Endothelial cell of umbilical vein (primary cell): ENCODE measurements around the gene ECT2. TPM values are rescaled to one million over a fixed set of nuclear protein-coding genes. Genes with fewer than 3 reads are reported as not detected.

Experiments used
- BruUV-seq: library from RNA; stranded (reverse); fragments of 400-500 nt; replicated peaks from 2 replicates; lab custom pipeline; 2021; lab: Mats Ljungman, UMichigan
- CTCF ChIA-PET: fragments of 300-600, 350-600 bp; sonication (Branson Sonifier 250); formaldehyde crosslinking; loops from one replicate; lab custom pipeline; 2021; ENCODE audit warnings: antibody characterized with exemption, inconsistent platforms; lab: Charles Lee
- POLR2A ChIA-PET: fragments of 300-600, 350-600 bp; sonication (Branson Sonifier 250); formaldehyde crosslinking; loops from one replicate; lab custom pipeline; 2021; ENCODE audit warnings: antibody characterized with exemption, inconsistent platforms; lab: Charles Lee
- DNase-seq: peaks from one replicate; pipeline ENCODE4 v3.0.0-alpha.2; 2011; ENCODE audit warnings: low read depth, low spot score
- FAIRE-seq: peaks from 2 replicates; lab custom pipeline; 2011; peaks lifted over from hg19 to GRCh38; lab: Jason Lieb, UNC
- H2AFZ ChIP-seq: 2 replicates; pipeline ENCODE4 v1.6.0; 2012; ENCODE audit warnings: low read depth, low read length, control low read depth, inconsistent platforms
- H3K27ac ChIP-seq: 2 replicates; pipeline ENCODE4 v1.5.1; 2011; ENCODE audit warnings: low read depth, mild to moderate bottlenecking, control low read depth, low read length, moderate library complexity; ENCODE audit not compliant: insufficient read depth
- H3K27me3 ChIP-seq, 2 experiments: 2 replicates each; pipeline versions ENCODE4 v1.6.0 to v1.6.1; 2011; ENCODE audit warnings: low read length in 2 of 2, mixed read lengths in 1 of 2; ENCODE audit not compliant: control insufficient read depth in 2 of 2, insufficient read depth in 2 of 2
- H3K36me3 ChIP-seq, 2 experiments: 2 replicates in 1 of 2; 3 replicates in 1 of 2; pipeline ENCODE4 v1.5.1; 2011; ENCODE audit warnings: low read length in 2 of 2, mild to moderate bottlenecking in 1 of 2, moderate library complexity in 1 of 2; ENCODE audit not compliant: control insufficient read depth in 2 of 2, insufficient read depth in 2 of 2; ENCODE audit errors: extremely low read depth in 1 of 2
- H3K4me1 ChIP-seq: 3 replicates; pipeline ENCODE4 v1.5.1; 2011; ENCODE audit warnings: mild to moderate bottlenecking, low read length; ENCODE audit not compliant: control insufficient read depth, insufficient read depth; ENCODE audit errors: extremely low read depth
- H3K4me2 ChIP-seq: 2 replicates; pipeline ENCODE4 v1.6.1; 2011; ENCODE audit warnings: low read length, control low read depth, mixed read lengths; ENCODE audit not compliant: insufficient read depth
- H3K4me3 ChIP-seq, 3 experiments: fragments of 200-600 bp in 1 of 3; sonication (generic), shearing (Covaris generic) in 1 of 3; replicated peaks in 1 of 3; 2 replicates each; pipeline ENCODE4 v1.5.1; 2011 to 2016; ENCODE audit warnings: control low read depth in 3 of 3, low read length in 3 of 3, mild to moderate bottlenecking in 2 of 3, inconsistent platforms in 1 of 3, low read depth in 1 of 3, moderate library complexity in 1 of 3; ENCODE audit not compliant: insufficient read depth in 1 of 3
- H3K79me2 ChIP-seq: 2 replicates; pipeline ENCODE4 v1.6.0; 2012; ENCODE audit warnings: low read length, inconsistent platforms; ENCODE audit not compliant: control insufficient read depth, insufficient read depth
- H3K9ac ChIP-seq: replicated peaks from 2 replicates; pipeline ENCODE3; 2011; ENCODE audit warnings: low read length, control low read depth; ENCODE audit not compliant: insufficient read depth; ENCODE audit errors: extremely low read depth
- H3K9me1 ChIP-seq: replicated peaks from 3 replicates; pipeline ENCODE4 v1.6.0; 2011; ENCODE audit warnings: mild to moderate bottlenecking, low read length; ENCODE audit not compliant: control insufficient read depth, insufficient read depth; ENCODE audit errors: extremely low read depth
- H3K9me3 ChIP-seq: replicated peaks from 2 replicates; pipeline ENCODE4 v1.5.1; 2012; ENCODE audit warnings: low read length, inconsistent platforms; ENCODE audit not compliant: control insufficient read depth, insufficient read depth
- H4K20me1 ChIP-seq: replicated peaks from 2 replicates; pipeline ENCODE3; 2011; ENCODE audit warnings: mild to moderate bottlenecking, low read length; ENCODE audit not compliant: control insufficient read depth, insufficient read depth; ENCODE audit errors: extremely low read depth
- FOS ChIP-seq: IDR thresholded peaks from 2 replicates; pipeline ENCODE4 v1.6.1; 2011; ENCODE audit warnings: mild to moderate bottlenecking, low read length, moderate library complexity, borderline replicate concordance; ENCODE audit not compliant: insufficient read depth
- GATA2 ChIP-seq: IDR thresholded peaks from 2 replicates; pipeline ENCODE4 v1.7.0; 2011; ENCODE audit warnings: low read depth, mild to moderate bottlenecking, moderate library complexity, mixed read lengths, low read length; ENCODE audit not compliant: insufficient read length, insufficient read depth
- JUN ChIP-seq: IDR thresholded peaks from 2 replicates; pipeline ENCODE4 v1.6.1; 2011; ENCODE audit warnings: borderline replicate concordance, low read depth; ENCODE audit not compliant: insufficient read length, insufficient read depth
- MYC ChIP-seq: IDR thresholded peaks from one replicate; pipeline ENCODE4 v1.6.1; 2011; ENCODE audit warnings: mild to moderate bottlenecking, low read depth, low read length
- POLR2A ChIP-seq: IDR thresholded peaks from 2 replicates; pipeline ENCODE4 v1.6.1; 2012; ENCODE audit warnings: low read depth, mild to moderate bottlenecking, control low read depth, low read length
- POLR2AphosphoS5 ChIP-seq: IDR thresholded peaks from 2 replicates; pipeline ENCODE4 v1.6.1; 2012; ENCODE audit warnings: low read depth, mild to moderate bottlenecking, control low read depth, low read length, moderate library complexity; ENCODE audit not compliant: insufficient read depth
- dilution Hi-C: fragments of 300-500 bp; cut with MboI; formaldehyde crosslinking; loops from one replicate; pipeline ENCODE4 v1.15.0; 2019; ENCODE audit warnings: low sequenced_read_pairs; ENCODE audit not compliant: extremely low pct_ligation_motif_present
- intact Hi-C: fragments of 100-400 bp; cut with micrococcal nuclease; formaldehyde crosslinking; loops from one replicate; pipeline ENCODE4 v1.10.0; 2022
- polyA plus RNA-seq, 4 experiments: library from polyadenylated mRNA; depleted of rRNA in 3 of 4; stranded (reverse) in 3 of 4; unstranded in 1 of 4; fragments of >200 nt; gene quantifications; 2 replicates each; pipeline versions ENCODE4 v1.2.1 to v1.2.3, GENCODE V29; 2011 to 2012; ENCODE audit warnings: missing spikeins in 1 of 4
- total RNA-seq: library from RNA; stranded (reverse); gene quantifications from 2 replicates; pipeline ENCODE4 v1.2.3, GENCODE V29; 2021
- TF ChIP-seq, protein P1 (sequence below): IDR thresholded peaks from 2 replicates; pipeline ENCODE4 v1.6.1; 2011; ENCODE audit not compliant: insufficient read depth, insufficient read length

Gene ECT2
- total and polyA plus RNA-seq, 2 donors (not counting 3 experiments of a cell fraction or from before 2014, with no cell fraction given): 10.3 to 47.5 TPM

DNA sequence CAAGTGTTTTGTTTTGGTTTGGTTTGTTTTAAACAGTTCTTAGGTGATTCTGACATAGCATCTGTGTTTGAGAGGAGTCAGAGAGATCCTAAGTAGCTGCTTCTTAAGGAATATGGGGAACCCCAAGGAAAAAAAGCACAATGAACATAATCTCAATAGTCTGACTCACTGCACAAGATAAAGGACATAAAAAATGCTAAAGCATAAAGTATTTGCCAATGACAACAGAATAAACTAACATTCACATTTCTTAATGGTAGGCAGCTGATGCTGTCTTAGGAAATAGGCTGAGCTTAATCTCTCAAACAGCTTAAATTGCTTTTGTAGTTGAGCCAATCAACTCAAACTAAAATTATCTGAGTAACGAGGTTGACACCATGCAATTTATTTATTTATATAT lies 42.6 kb upstream of the ECT2 start:
- H3K36me3 ChIP-seq: no peaks in the 10 kb centered on the region
- H3K4me2 ChIP-seq: no peak overlapping the region
- H3K4me3 ChIP-seq: no peak overlapping the region
- no TSS peak for BruUV-seq
- no peaks in the 10 kb centered on the region for H3K9me3 ChIP-seq
- CTCF ChIA-PET: interaction anchor here (0.8 to 1.5 kb wide), 5 partner anchors 8 to 35 kb away, joined by 3 to 9 read pairs (median 4); no protein-coding TSS in a partner anchor
- H3K9me1 ChIP-seq: no peaks in the 10 kb centered on the region
- H3K9ac ChIP-seq: no peak overlapping the region
- intact Hi-C loops (no loop called here), dilution Hi-C loops (no loop called here)
- H3K79me2 ChIP-seq: peaks cover 60% of the 10 kb centered on the region
- TF ChIP-seq, protein P1, sequence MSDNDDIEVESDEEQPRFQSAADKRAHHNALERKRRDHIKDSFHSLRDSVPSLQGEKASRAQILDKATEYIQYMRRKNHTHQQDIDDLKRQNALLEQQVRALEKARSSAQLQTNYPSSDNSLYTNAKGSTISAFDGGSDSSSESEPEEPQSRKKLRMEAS: no peak
- TF ChIP-seq FOS: no peak
- no peak for TF ChIP-seq JUN
- TF ChIP-seq POLR2A: no peak
- TF ChIP-seq GATA2: no peak
- TF ChIP-seq POLR2AphosphoS5: no peak
- TF ChIP-seq MYC: no peak
- peaks cover 26% of the 10 kb centered on the region for H3K4me1 ChIP-seq
- H3K27ac ChIP-seq: no peak overlapping the region
- H3K27me3 ChIP-seq: no peaks in the 10 kb centered on the region
- FAIRE-seq (no peak), DNase-seq (peak; percentile 60)
- H2AFZ ChIP-seq: no peak overlapping the region
- H4K20me1 ChIP-seq: no peaks in the 10 kb centered on the region
- POLR2A ChIA-PET: interaction anchor here (0.6 kb wide), 1 partner anchor 42 kb away, joined by 7 read pairs; no protein-coding TSS in a partner anchor
